Uterus (tissue), 2 donors: ENCODE measurements around the gene KCNN2.

Experiments used
- CTCF ChIP-seq, 4 experiments: fragments of 200-600 bp in 2 of 4; fragments of 450-650 bp in 2 of 4; sonication (generic) in 2 of 4; IDR thresholded peaks; one replicate each; pipeline ENCODE4 v1.5.1; 2016 to 2019; ENCODE audit warnings: antibody characterized with exemption in 4 of 4, mild to moderate bottlenecking in 2 of 4, moderate library complexity in 1 of 4
- POLR2A ChIP-seq, 2 donors: fragments of 450-650 bp; IDR thresholded peaks; one replicate each; pipeline ENCODE4 v1.6.1; 2016; ENCODE audit warnings: antibody characterized with exemption in 2 of 2, mild to moderate bottlenecking in 1 of 2, moderate library complexity in 1 of 2

DNA sequence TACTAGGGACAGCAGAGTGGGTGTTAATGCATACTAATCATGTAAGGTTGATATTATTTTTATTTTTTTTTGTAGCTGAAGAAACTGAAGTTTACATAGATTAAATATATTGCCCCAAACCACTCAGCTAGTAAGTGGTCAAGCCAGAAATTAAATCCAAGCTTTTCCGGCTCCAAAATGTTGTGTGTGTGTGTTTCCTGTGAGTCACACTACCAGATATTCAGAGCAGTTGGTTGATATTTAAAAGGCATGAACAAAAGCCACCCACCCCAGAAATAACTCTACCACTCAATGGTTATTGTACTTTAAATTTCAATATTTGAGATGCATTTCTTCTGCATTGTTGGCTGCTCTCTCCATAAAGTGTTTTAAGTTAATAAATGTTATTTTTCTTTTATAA lies 29.5 kb downstream of the KCNN2 start:
- TF ChIP-seq POLR2A (IDR thresholded peaks at IDR 0.05) (no peak), CTCF (IDR thresholded peaks at IDR 0.05) (no peak)
